Activated CD4-positive, alpha-beta memory T cell treated with anti-CD3 and anti-CD28 coated beads for 36 hours (primary cell): ENCODE results near the gene WDR90. TPM values are rescaled to one million over a fixed set of nuclear protein-coding genes. Genes with fewer than 3 reads are reported as not detected.
A peak's percentile ranks its signal among the peaks of the same experiment; 100 is the strongest.
"Not testable (repeated sequence)": the region's sequence is repeated elsewhere in the genome, so short reads cannot be mapped to it uniquely, and the experiment has no call there.

Experiments
- CTCF ChIA-PET: fragments of 350-600 bp; sonication (Branson Sonifier 250); formaldehyde crosslinking; loops from one replicate; lab custom pipeline; 2021; ENCODE audit warnings: antibody characterized with exemption, inconsistent platforms; lab: Charles Lee
- POLR2A ChIA-PET: fragments of 350-600 bp; sonication (Branson Sonifier 250); formaldehyde crosslinking; loops from one replicate; lab custom pipeline; 2021; ENCODE audit warnings: antibody characterized with exemption; lab: Charles Lee
- DNase-seq: peaks from one replicate; pipeline ENCODE4 v3.0.0-alpha.2; 2020
- H3K27ac Mint-ChIP-seq: one replicate; pipeline ENCODE4 v1.8.0; 2021; ENCODE audit warnings: mixed read lengths
- H3K27me3 Mint-ChIP-seq: one replicate; pipeline ENCODE4 v1.8.0; 2021; ENCODE audit warnings: mixed read lengths
- H3K36me3 Mint-ChIP-seq: one replicate; pipeline ENCODE4 v1.8.0; 2021; ENCODE audit warnings: mixed read lengths
- H3K4me1 Mint-ChIP-seq: one replicate; pipeline ENCODE4 v1.8.0; 2021; ENCODE audit warnings: low read depth, mixed read lengths
- H3K4me3 Mint-ChIP-seq: one replicate; pipeline ENCODE4 v1.8.0; 2021; ENCODE audit warnings: mild to moderate bottlenecking, mixed read lengths
- H3K9me3 Mint-ChIP-seq: one replicate; pipeline ENCODE4 v1.8.0; 2021; ENCODE audit warnings: mixed read lengths
- intact Hi-C: fragments of 100-400 bp; cut with micrococcal nuclease; formaldehyde crosslinking; loops from one replicate; pipeline ENCODE4 v1.15.1; 2023
- total RNA-seq, 2 experiments: library from RNA; stranded (reverse); gene quantifications; one replicate each; pipeline ENCODE4 v1.2.3, GENCODE V29; 2021

Gene WDR90
- total RNA-seq, 2 experiments from 2014 or later: 52.8 to 58.2 TPM

DNA sequence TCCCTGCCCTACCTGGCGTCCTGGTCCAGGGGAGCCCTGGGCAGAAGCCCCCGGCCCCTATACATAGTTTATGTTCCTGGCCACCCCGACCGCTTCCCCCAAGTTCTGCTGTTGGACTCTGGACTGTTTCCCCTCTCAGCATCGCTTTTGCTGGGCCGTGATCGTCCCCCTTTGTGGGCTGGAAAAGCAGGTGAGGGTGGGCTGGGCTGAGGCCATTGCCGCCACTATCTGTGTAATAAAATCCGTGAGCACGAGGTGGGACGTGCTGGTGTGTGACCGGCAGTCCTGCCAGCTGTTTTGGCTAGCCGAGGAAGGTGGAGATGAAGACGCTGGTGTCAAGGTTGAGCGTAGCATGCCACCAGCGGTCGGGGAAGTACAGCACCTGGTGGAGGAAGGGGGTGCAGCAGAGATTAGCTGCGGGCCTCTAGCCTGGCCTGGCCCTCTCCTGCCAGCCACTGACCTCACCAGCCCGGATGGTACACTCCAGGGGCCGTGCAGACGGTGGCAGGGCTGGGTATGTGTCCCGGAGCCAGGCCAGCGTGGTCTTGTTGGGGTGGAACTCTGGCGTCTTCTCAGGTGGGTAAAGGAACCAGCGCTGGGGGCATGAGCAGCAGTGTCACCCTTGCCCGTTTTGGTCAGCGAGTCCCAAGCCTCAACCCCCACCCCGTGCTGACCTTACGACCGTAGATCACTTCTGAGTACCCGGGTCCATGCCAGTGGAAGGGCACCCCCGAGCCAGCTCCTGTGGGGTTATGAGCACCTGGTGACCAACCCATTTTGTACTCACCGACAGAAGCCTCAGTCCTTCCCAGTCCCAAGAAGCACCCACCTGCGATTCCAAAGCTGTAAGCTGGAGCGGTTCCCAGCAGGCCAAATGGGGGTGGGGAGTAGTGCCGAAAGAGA is 33.6 kb downstream of the WDR90 start:
- POLR2A ChIA-PET: no interaction called here
- H3K9me3 Mint-ChIP-seq: no peaks in the 10 kb centered on the region
- peaks cover 21% of the 10 kb centered on the region for H3K36me3 Mint-ChIP-seq
- no peaks in the 10 kb centered on the region for H3K27me3 Mint-ChIP-seq
- peak overlapping the region; percentile 64 for H3K27ac Mint-ChIP-seq
- CTCF ChIA-PET: interaction anchor here (0.6 kb wide), 1 partner anchor 42 kb away, joined by 3 read pairs; no protein-coding TSS in a partner anchor
- no peak for DNase-seq
- H3K4me3 Mint-ChIP-seq: peak overlapping the region; percentile 82
- peaks cover 33% of the 10 kb centered on the region for H3K4me1 Mint-ChIP-seq
- intact Hi-C loops: loop anchor here (5.0 kb wide), 1 partner anchor 95 kb away; no protein-coding TSS in a partner anchor

DNA sequence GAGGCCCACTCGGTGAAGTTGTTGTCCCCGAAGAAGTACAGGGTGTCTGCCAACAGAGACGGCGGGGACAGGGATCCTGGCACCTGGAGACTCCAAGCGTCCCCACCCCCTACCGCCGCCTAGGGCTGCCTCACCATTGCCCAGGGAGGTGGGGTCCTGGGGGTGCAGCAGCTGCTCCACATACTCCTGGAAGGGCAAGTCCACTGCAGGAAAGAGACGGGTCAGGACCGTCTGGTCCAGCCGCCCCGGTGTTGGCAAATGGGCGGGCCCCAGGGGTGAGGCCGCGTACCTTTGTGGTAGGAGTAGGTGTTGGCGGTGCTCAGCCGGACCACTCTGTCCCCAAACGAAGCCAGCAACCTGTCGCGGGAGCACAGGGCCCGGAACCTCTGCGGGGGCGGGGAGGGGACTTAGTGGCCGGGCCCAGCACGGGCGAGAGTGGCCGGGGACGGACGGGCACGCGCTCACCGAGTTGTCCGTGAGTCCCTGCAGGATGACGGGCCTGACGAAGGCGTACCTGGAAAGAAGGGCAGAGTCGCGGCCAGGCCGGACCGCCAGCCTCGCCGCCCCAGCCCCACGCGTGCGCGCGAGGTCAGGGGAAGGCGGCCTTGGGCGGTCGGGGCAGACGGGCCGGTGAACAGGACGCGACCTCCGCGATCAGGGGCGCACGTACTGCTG is 34.4 kb downstream of the WDR90 start:
- no peaks in the 10 kb centered on the region for H3K9me3 Mint-ChIP-seq
- no peak for DNase-seq
- ChIA-PET CTCF (no interaction called here), POLR2A (interaction anchor here (0.6 to 1.3 kb wide), 3 partner anchors 8 to 95 kb away, joined by 3 read pairs; partner anchors contain the start of genes RHBDL1 and RHOT2)
- H3K27me3 Mint-ChIP-seq: no peaks in the 10 kb centered on the region
- peaks cover 33% of the 10 kb centered on the region for H3K4me1 Mint-ChIP-seq
- intact Hi-C loops: loop anchor here (2.0 to 5.0 kb wide), 2 partner anchors 47 to 96 kb away; partner anchors contain the start of gene METTL26
- peaks cover 21% of the 10 kb centered on the region for H3K36me3 Mint-ChIP-seq
- peak overlapping the region; percentile 64 for H3K27ac Mint-ChIP-seq
- H3K4me3 Mint-ChIP-seq: peak overlapping the region; percentile 82

DNA sequence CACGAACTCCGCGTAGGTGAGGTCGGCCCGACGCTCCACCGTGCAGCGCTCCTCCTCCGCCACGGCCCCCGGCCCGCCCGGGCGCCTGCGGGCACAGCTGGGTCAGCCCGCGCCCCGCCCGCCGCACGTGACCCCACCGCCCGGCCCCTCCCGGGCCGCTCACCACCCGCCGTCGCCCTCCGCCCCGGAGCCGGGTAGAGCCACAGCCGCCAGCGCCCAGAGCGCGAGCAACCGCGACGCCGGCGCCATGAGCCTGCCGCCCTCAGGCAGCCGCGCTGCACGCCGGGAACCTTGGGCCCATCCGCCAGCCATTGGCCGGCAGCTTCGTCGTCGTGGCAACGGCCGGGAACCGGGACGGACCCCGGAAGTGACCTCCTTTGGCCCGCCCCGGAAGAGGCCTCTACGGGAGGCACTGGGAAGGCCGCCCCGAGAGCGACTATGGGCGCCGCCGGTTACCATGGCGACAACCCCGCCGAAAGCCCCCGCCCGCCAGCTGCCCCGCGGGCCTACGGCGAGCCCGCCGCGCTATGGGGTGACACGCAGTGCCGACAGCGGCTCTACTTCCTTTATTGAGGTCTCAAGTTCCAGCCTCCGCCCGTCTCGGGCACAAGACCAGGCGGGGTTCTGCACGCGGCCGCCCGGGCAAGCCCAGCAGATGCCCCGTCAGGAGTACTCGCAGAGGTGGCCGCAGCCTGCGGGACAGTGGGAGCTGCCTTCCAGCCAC is 35.1 kb downstream of the WDR90 start, which contains the start of gene JMJD8:
Gene JMJD8 (minus strand): TSS at position 264 of the 724 bp plus-strand sequence. CDS start 15 bp downstream, at position 249.
- Mint-ChIP-seq H3K4me3 (peak within 1 kb of the TSS; percentile 82), H3K4me1 (peaks cover 37% of the 10 kb centered on the region), H3K9me3 (no peaks in the 10 kb centered on the region), H3K27ac (peak within 1 kb of the TSS; percentile 74), H3K27me3 (no peaks in the 10 kb centered on the region), H3K36me3 (peaks cover 21% of the 10 kb centered on the region)
- ChIA-PET CTCF (no interaction called here), POLR2A (interaction anchor here (0.5 to 1.3 kb wide), 4 partner anchors 8 to 95 kb away, joined by 3 read pairs; partner anchors contain the start of genes RHBDL1 and RHOT2)
- intact Hi-C loops: loop anchor here (2.0 to 5.0 kb wide), 2 partner anchors 47 to 97 kb away; partner anchors contain the start of gene METTL26
- peak; percentile 98 for DNase-seq

DNA sequence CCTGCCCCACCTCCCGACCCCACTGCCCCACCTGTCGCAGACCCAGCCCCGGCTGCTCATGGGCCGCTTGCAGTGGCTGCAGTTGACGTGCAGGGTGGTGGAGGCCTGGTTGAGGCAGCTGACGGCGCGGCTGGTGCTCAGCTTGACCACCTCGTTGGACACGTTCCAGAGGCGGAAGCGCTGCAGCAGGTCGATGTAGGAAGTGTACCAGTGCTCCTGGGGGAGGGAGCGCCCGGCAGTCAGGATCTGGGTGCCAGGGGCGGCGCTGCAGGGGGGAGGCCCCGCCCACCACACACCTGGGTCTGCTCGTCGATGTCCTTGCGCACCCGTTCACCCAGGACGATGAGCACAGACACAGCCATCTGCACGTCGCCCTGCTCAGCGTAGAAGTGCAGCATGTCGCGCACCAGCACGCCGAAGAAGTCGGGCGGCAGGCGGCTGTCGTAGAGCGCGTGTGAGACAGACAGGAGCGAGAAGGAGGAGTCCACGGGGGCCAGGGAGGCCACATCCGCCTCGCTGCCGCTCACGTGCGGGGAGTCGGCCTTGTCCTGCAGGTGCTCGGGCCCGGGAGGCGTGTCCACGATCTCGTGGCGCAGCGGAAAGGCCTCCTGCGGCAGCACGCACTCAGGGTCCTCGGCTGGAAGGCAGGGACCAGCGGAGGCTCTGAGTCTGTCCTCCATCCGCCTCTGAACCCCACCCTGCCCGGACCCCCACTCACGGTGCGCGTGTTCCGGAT is 36.0 kb downstream of the WDR90 start:
- ChIA-PET POLR2A (no interaction called here), CTCF (no interaction called here)
- DNase-seq: no peak
- Mint-ChIP-seq H3K4me3 (no peak overlapping the region), H3K27me3 (no peaks in the 10 kb centered on the region), H3K27ac (no peak overlapping the region), H3K9me3 (no peaks in the 10 kb centered on the region), H3K4me1 (peaks cover 38% of the 10 kb centered on the region), H3K36me3 (peaks cover 21% of the 10 kb centered on the region)
- intact Hi-C loops: loop anchor here (2.0 to 5.0 kb wide), 2 partner anchors 48 to 98 kb away; partner anchors contain the start of gene METTL26

DNA sequence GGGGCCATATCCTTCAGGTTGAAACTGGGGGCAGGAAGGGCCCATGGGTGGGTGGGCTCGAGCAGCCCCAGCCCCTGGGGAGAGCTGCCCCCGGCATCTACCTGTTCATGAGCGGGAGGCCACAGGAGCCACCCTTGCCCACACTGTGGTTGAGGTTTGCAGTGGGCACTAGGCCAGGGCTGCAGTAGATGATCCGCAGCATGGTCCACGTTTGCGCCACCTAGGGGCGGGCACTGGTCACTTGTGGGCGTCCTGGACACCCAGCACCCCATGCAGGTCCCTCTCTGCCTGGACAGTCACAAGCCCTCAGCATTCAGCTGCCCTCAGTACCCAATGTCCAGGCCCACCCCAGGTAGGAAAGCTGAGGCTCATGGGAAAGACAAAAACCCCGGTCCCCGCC is 36.8 kb downstream of the WDR90 start:
- Mint-ChIP-seq H3K27me3 (no peaks in the 10 kb centered on the region), H3K27ac (no peak overlapping the region), H3K4me3 (no peak overlapping the region), H3K4me1 (peaks cover 37% of the 10 kb centered on the region), H3K9me3 (no peaks in the 10 kb centered on the region), H3K36me3 (peaks cover 20% of the 10 kb centered on the region)
- CTCF ChIA-PET: interaction anchor here (0.8 kb wide), 1 partner anchor 10 kb away, joined by 3 read pairs; no protein-coding TSS in a partner anchor
- intact Hi-C loops: loop anchor here (2.0 kb wide), 1 partner anchor 49 kb away; the partner anchor contains the start of gene METTL26
- POLR2A ChIA-PET: no interaction called here
- DNase-seq: no peak

DNA sequence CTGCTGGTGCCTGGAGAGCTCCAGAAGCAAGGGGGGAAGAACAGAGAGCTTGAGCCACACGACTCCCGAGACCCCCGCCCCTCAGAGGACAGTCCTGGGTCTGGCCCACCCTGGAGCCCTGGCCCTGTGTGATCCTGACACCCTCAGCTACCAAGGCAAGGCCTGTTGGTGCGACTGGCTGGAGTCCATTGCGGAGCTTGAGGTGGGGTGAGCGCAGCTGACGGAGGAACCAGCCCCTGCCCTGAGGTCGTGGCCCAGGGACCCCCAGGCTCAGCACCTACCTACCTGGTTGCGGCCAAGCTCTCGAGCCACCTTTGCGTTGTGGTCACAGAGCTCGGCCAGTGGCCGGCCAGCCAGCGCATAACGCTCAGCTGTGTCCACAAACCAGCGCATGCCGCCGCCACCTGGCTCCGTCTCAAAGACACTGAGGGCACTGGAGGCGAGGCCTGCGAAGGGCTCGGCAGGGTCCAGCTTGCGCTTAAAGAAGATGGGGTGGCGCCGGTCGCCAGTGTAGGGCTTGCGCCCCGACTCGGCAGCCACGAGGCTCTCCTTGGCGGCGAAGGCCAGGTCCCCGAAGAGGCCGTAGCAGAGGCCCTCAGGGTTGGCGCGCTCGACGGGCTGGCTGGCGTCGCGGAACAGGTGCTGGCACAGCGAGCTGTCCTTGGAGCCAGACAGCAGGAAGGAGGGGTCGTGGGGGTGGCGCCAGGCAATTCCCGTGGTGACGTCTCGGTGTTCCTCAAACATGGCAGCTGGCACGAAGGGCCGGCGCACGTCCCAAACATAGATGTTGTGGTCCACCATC is 37.5 kb downstream of the WDR90 start:
- ChIA-PET CTCF (interaction anchor here (0.8 kb wide), 1 partner anchor 10 kb away, joined by 3 read pairs; no protein-coding TSS in a partner anchor), POLR2A (no interaction called here)
- no peaks in the 10 kb centered on the region for H3K9me3 Mint-ChIP-seq

DNA sequence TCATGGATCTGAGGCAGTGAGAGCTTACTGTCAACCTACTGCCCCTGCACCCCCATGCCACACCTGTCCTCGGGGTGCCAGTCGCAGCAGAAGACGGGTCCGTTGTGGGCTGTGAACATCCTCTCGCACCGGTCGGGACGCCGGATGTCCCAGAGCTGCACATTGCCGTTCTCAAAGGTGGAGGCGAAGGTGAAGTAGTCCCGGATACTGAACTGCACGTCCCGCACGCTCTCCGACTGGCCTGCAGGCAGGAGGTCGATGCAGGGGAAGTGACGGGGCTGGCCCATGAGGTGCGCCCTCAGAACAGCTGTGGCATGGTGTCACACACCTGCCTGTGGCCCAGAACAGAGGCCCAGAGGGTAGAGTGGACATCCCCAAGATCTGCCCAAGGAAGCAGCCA is 38.3 kb downstream of the WDR90 start:
- peaks cover 8% of the 10 kb centered on the region for H3K36me3 Mint-ChIP-seq
- no peak for DNase-seq
- ChIA-PET POLR2A (no interaction called here), CTCF (interaction anchor here (0.7 kb wide), 1 partner anchor 20 kb away, joined by 3 read pairs; the partner anchor contains the start of gene RHOT2)
- no peaks in the 10 kb centered on the region for H3K9me3 Mint-ChIP-seq
- H3K4me1 Mint-ChIP-seq: peaks cover 21% of the 10 kb centered on the region
- H3K27me3 Mint-ChIP-seq: no peaks in the 10 kb centered on the region
- no peak overlapping the region for H3K27ac Mint-ChIP-seq
- intact Hi-C loops: no loop called here
- no peak overlapping the region for H3K4me3 Mint-ChIP-seq

More for the DNA sequence above, 37.5 kb downstream of the WDR90 start:
- H3K4me1 Mint-ChIP-seq: peaks cover 30% of the 10 kb centered on the region
- no peak overlapping the region for H3K4me3 Mint-ChIP-seq
- no peak overlapping the region for H3K27ac Mint-ChIP-seq
- H3K36me3 Mint-ChIP-seq: peaks cover 15% of the 10 kb centered on the region
- intact Hi-C loops: no loop called here
- no peak for DNase-seq
- H3K27me3 Mint-ChIP-seq: no peaks in the 10 kb centered on the region

DNA sequence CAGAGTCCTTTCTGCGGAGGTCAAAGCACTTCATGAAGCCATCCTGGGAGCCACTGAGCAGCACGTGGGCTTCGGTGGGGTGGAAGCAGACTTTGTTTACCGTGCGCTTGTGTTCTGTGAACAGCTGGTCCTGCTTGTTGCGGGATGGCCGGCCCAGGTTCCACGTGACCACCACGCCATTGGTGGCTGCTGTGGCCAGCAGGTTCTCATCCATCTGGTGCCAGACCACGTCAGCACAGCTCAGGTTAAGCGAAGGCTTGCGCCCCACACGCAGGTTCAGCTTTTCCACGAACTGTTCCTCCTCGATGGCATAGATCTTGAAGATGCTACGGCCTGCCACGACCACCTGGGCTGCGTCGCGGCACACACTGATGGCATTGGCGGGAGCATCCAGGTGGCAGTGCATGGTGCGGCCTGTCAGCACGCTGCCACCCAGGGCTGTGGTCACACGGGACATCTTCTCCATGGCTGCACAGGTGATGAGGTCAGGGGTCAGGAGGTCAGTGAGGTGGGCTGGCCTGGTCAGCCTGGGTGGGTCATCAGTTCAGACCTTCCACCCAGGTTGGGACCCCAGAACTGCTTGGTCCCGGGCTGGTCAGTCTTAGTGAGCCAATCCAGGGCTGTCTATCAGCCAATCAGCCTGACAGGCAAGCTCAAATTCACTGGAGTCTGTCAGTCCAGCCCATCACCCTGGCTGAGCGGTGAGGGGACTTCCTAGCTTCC is 40.2 kb downstream of the WDR90 start:
- ChIA-PET CTCF (interaction anchor here (1.1 kb wide), 1 partner anchor 23 kb away, joined by 3 read pairs; no protein-coding TSS in a partner anchor), POLR2A (interaction anchor here (0.6 to 1.7 kb wide), 2 partner anchors 9 to 615 kb away, joined by 3 to 12 read pairs; partner anchors contain the start of gene STUB1)
- H3K4me3 Mint-ChIP-seq: peak overlapping the region; percentile 84
- peaks cover 14% of the 10 kb centered on the region for H3K4me1 Mint-ChIP-seq
- H3K9me3 Mint-ChIP-seq: no peaks in the 10 kb centered on the region
- H3K36me3 Mint-ChIP-seq: peaks cover 4% of the 10 kb centered on the region
- H3K27me3 Mint-ChIP-seq: no peaks in the 10 kb centered on the region
- no peak for DNase-seq
- intact Hi-C loops: no loop called here
- H3K27ac Mint-ChIP-seq: peak overlapping the region; percentile 81

DNA sequence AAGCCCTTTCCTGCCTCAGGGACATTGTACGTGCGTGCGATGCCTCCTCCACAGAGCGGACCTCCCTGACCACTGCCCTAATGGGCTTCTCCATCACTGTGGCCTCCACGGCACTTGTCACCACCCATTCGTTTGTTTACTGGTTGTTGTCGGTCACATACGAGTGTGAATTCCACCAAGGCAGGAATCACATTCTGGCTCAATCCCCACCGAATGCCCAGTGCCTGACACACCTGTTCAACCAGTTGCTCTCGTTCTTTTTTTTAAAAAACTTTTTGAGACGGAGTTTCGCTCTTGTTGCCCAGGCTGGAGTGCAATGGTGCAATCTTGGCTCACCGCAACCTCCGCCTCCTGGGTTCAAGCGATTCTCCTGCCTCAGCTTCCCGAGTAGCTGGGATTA is 42.1 kb downstream of the WDR90 start:
- H3K36me3 Mint-ChIP-seq, H3K27ac Mint-ChIP-seq, H3K4me3 Mint-ChIP-seq, intact Hi-C loops, DNase-seq, H3K27me3 Mint-ChIP-seq, POLR2A ChIA-PET, CTCF ChIA-PET, H3K9me3 Mint-ChIP-seq: not testable (repeated sequence)
- peaks cover 20% of the 10 kb centered on the region for H3K4me1 Mint-ChIP-seq
